Right hindlimb (tissue), 1 donor: ENCODE data around the gene TPD52L2.

ENCODE experiments used
- DNase-seq: peaks from one replicate; pipeline ENCODE4 v3.0.0-alpha.2; 2018

TPD52L2 gene

GRCh38 chr20:63935447-63935846 lies 70.4 kb downstream of the TPD52L2 start:
- DNase-seq: peak; percentile 1

- no peak for DNase-seq
These were observed 72.5 kb downstream of the TPD52L2 start for GRCh38 chr20:63937596-63937995.

- DNase-seq: peak; percentile 21
These were observed 74.2 kb downstream of the TPD52L2 start for GRCh38 chr20:63939061-63939935.

- peak; percentile 18 for DNase-seq
These were observed 75.0 kb downstream of the TPD52L2 start for GRCh38 chr20:63940071-63940471.

- peak; percentile 18 for DNase-seq
These were observed 75.6 kb downstream of the TPD52L2 start for GRCh38 chr20:63940472-63941266.
